Activated CD4-positive, alpha-beta T cell treated with anti-CD3 and anti-CD28 coated beads, Interleukin-2, Interleukin-6, amounts not matched to agents 100 ng/mL and 50 ng/mL, durations not matched to agents 16 hours and 8 hours (primary cell): ENCODE results near the gene MSI2.
A peak's percentile ranks its signal among the peaks of the same experiment; 100 is the strongest.

Experiments used
- DNase-seq: peaks from one replicate; pipeline ENCODE4 v3.0.0-alpha.2; 2020

MSI2 gene

DNA sequence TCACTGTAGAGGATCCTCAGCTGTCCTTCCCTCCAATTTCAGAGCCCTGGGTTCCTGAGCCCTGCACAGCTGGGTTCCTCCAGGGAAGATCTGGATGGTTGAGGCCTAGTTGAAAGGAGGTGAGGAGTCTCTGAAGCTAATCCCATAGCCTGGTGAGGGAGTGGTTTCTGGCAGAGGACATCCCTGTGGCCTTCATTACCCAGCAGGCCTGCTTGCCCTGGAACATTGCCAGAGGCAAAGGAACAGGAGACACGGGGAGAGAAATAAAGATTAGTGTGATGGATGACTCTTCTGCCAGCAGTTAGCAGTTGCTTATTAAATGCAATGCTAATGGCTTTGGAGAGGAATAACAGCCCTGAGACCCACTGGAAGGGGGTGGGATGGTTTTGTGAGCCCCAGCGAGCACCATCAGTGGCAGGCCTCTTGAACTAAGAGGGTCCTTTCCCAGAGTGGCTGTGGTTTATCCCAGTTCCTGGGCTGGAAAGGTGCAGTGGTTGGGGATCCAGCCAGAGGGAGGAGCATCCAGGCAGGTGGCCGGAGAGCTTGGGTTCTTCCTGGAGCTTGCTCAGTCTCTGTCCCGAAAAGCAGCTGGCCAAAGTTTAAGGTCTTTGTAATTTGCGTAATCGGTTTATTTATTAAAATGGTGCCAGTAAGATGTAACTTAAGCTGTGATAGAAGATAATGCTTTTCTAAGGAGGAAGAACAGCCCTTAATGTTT is 279.1 kb downstream of the MSI2 start:
- DNase-seq: no peak

GRCh38 chr17:57536289-57536688 is 280.0 kb downstream of the MSI2 start:
- no peak for DNase-seq

DNA sequence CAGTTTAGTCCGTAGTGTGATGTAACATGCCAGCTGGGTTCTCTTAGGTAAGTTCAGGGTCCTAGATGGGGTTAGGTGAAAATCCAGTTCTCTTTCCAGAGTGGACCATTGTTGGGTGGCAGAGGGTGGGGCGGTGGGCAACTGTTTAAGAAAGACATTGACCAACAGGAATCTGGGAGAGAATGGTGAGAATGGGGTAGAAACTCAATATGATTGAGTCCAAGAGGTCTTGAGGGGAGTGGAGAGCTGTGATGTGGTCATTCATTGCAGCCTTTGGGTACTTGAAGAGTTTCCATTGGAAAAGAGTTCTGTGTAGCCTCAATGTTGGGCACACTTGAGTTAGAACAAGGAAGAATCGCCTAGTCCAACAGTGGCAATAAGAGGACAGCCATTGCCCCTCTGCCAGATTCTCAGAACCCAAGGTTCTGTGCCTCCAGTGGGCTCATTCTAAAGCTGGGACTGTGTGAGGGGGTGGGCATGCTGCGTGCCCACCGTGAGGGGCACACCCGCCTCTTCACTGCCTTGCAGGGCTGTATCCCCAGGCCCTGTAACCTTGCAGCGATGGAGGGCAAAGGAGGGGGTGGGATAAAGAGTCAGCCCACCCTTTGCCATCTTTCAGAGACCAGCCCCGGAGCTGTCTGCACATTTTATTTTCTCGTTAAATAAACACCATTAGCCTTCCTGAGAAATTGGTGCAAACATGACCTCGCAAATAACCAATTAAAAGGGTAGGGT is 280.6 kb downstream of the MSI2 start:
- DNase-seq: no peak

DNA sequence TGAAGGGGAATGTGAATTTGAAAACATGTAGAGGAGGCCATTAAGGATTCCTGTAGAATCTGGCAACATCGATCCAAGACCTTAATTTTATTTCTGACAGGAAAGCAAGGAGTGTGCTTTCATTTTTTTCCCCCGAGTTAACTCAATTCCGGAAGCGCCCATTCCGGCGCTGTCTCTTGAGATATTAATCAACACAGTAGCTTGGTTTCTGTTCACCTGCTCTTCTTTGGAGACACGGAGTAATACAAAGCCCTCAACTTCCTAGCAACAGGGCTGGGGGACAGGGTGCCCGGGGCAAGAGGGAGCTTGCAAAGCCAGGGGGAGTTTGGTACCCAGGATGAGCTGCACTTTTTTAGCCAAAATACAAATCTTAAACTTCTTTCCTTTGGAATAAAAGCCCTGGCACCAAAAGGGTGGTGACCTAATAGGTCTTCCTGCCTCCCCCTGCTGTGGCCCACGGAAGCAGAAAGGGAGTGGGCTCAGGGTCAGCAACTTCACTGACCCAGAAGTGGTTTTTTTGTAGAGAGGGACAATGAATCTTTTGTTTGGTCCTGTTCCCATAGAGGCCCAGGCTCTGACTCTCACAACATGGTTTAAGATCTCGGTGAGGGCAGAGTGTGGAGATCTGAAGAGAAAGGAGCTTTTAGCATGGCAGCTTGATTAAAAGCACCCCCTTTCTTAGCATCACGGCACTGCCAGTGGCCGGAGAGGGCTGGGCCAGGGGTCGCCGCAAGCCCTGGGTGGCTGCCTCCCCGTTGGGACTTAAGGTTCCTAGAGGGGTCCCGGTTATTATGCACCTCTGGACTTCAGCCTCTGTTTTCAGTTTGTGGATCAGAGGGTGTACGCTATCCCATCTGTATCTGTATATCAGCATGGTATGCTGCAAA is 281.4 kb downstream of the MSI2 start:
- peak; percentile 28 for DNase-seq

- DNase-seq: no peak
These were observed 282.6 kb downstream of the MSI2 start for GRCh38 chr17:57538736-57539456.

DNA sequence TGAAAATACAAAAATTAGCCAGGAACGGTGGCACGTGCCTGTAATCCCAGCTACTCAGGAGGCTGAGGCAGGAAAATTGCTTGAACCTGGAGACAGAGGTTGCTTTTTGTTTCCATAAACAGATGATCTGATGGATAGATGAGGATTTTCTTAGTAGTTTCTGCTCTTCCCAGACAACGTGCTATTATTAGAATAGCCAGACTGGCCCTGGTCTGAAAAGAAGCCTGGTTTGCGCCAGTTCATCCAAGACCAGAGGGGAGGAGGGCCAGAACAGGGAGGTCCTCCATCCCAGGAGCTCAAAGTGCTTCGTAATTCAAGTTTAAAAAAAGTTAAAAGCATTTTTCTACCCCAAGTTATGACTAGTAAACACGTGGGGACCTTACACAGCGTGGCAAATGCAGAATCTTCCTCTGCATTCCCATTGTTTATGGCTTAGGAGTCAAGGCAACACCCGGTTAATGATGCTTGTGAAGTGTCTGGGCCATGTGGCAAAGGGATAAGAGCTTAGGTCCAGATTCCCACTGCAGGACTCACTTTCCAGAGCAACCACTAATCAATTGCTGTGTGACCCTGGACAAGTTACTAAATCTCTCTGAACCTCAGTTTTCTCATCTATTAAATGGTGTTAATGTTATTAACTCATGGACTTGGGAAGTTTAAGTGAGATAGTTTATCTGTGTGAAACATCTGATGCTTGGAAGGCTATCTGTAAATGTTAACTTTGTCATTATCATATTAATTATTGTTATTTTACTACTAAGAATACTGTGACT is 283.4 kb downstream of the MSI2 start:
- DNase-seq: no peak

DNA sequence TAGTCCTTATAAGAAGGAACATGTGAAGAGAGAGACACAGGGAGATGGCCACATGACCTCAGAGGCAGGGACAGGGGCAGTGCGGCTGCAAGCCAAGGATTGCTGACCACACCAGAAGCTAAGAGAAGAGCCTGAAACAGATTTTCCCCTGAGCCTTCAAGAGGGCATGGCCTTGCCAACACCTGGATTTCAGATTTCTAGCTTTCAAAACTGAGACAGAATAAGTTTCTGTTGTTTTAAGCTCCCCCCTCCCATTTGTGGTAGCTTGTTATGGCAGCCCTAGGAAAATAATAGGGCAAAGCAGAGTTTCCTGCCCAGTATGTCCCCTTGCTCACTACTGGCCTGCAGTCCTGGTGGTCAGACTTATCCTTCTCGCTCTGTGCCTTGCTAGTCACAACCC is 284.3 kb downstream of the MSI2 start:
- no peak for DNase-seq

DNA sequence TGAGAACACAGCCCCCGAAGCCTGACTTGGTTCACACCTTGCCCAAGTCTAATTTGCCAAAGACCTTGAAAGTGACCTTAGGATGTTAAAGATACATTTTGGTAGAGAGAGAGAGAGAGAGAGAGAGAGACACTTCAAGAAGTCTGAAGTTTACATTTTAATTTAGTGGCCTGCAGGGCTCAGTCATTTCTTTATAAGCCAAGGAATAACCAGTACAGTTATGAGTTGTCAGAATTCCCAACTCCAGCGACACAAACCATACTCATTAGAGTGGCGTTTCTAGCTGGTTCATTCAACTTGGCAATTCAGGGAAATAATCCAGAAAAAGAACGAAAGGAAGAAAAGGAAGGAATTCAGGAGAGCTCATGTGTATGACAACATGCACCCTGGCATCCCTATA is 284.7 kb downstream of the MSI2 start:
- DNase-seq: no peak

- no peak for DNase-seq
These were observed 285.4 kb downstream of the MSI2 start for GRCh38 chr17:57541472-57542394.

- no peak for DNase-seq
These were observed 286.2 kb downstream of the MSI2 start for GRCh38 chr17:57542510-57542909.

DNA sequence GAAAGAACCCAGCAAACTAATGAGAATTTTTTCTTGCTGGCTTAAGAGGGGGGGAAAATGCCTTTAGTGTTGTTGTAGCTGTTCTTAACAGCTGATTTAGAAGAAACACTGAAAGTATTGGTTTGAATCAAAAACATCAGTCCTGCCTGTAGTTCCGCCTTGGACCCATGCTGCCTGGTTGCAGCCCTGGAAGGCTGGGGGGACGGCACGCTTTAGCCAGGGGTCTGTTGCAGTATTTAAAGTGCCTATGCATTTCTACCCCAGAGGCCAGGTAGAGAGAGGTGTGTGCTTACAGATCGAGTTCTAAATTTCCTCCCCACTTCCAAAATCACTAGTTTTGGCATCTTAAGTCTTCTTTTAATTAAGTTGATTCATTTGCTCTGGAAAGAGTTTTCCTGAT is 286.9 kb downstream of the MSI2 start:
- DNase-seq: no peak

DNA sequence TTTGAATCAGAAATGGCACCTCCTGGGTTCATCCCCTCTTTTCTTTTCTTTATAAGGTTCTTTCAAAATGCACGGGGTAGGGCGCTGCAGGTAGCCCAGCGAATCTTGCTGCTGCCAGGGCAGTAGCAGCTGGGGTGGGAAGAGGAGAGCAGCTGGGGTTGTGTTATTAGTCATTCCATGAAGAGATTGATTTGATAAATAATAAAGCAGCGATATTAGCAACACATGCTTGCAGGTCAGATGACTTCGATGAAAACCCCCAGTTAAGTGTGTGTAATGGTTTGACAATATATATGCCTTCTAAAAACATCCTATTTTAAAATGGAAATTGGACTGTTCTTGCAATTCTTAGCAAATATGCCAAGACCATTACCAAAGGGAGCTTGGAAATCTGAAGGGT is 288.1 kb downstream of the MSI2 start:
- DNase-seq: peak; percentile 5

DNA sequence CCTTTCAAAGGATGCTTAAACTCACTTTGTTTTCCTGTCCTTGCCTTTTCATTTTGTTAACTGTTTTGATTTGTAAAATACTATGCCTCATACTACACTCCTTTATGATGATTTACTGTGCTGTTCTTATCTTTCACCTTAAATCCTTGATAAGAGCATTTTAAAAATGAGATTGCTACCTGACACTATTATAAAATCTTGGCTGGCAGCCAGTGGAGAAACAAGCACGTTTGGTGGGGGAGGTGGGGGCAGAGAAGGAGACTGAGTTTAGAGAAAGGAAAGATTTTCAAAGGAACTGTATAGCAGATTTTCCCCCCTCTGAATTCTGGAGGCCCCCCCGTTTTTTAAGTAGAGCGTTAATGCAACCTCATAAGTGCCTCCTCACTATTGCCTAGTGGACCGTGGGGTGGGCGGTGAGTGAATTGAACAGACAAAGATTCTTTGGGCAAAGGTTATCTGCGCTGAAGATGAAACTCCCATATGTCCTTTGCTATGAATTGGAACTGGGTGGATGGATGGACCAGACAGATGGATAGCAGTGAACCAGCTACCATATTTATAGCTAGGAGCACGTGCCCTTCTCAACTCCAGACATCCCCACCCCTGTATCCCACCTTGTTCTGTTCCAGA is 288.6 kb downstream of the MSI2 start:
- DNase-seq: no peak

GRCh38 chr17:57545731-57546342 is 289.5 kb downstream of the MSI2 start:
- no peak for DNase-seq

- DNase-seq: no peak
These were observed 292.4 kb downstream of the MSI2 start for GRCh38 chr17:57548421-57549410.

- no peak for DNase-seq
These were observed 293.1 kb downstream of the MSI2 start for GRCh38 chr17:57549468-57549867.

DNA sequence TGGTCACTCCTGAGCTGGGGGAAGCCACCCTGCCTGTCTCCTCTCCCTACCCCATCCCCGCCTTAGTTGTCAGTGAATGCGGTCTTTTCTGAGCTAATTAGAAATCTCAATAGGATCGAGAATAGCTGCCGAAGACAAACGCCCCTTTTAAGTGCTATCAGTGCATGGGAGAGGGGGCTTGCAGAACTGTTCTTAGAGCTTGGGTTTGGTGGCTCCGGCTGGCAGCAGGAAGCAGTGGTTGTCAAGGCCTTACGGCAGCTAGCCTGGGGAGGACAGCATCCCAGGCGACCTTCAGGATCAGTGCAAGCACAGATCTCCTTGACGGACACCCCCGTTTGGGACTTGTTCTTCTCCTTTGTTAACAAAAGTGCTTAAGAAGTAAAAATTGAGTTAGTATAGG is 293.7 kb downstream of the MSI2 start:
- no peak for DNase-seq

DNA sequence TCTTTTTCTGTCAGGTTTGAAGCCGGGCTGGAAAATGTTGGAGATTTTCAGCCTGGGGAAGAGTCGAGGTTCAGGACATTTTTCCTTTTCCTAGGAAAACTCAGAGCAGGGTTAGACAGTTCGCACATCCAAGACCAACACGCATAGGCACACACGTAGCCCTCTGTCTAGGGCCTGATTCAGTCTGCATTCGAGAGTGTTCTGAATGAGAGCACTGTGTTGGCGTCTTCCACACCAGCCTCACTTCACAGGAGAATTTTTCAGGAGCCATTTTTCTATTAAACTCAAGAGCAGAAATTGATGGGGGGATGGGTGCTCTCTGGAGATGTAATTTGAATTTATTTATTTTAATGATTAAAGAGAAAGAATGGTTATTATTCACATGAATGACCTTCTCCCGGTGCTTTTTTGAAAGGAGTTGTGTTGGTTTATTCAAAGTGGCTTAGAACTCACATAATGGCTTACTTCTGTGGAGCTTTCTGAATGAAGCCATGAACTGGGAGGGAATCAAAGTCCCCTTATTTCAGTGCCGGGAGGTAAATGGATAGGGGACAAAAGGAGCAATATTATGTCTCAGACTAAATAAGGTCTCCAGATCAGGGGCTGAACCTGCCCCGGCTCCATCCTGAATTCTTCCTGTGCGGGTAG is 294.5 kb downstream of the MSI2 start:
- DNase-seq: no peak
